H1 (cell line): ENCODE results near the gene WDR26. TPM values are rescaled to one million over a fixed set of nuclear protein-coding genes. Genes with fewer than 3 reads are reported as not detected.

Experiments used
- BCL11A ChIP-seq, 2 experiments: IDR thresholded peaks; one replicate each; pipeline ENCODE4 v1.6.1; 2011; ENCODE audit warnings: low read depth in 2 of 2, low read length in 2 of 2, mild to moderate bottlenecking in 2 of 2
- HDAC6 ChIP-seq: IDR thresholded peaks from one replicate; pipeline ENCODE4 v1.7.1; 2012; ENCODE audit warnings: low read depth, mild to moderate bottlenecking, inconsistent platforms, low read length, moderate library complexity
- MAFK ChIP-seq: IDR thresholded peaks from 2 replicates; pipeline ENCODE4 v1.6.1; 2012; ENCODE audit warnings: low read depth, mild to moderate bottlenecking, improper control_type of control experiment, low read length
- POU5F1 ChIP-seq: IDR thresholded peaks from 2 replicates; pipeline ENCODE4 v1.6.1; 2011; ENCODE audit warnings: low read depth, mild to moderate bottlenecking, low read length, moderate library complexity
- SIN3A ChIP-seq, 2 experiments: IDR thresholded peaks in 1 of 2; conservative IDR thresholded peaks in 1 of 2; 2 replicates each; pipeline ENCODE4 v1.6.1; 2011 to 2012; ENCODE audit warnings: low read length in 2 of 2, improper control_type of control experiment in 1 of 2, low read depth in 1 of 2, mild to moderate bottlenecking in 1 of 2
- SRF ChIP-seq: IDR thresholded peaks from 2 replicates; pipeline ENCODE4 v1.6.1; 2011; ENCODE audit warnings: mild to moderate bottlenecking, low read depth, low read length, moderate library complexity
- TCF12 ChIP-seq: IDR thresholded peaks from 2 replicates; pipeline ENCODE4 v1.6.1; 2011; ENCODE audit warnings: low read depth, mild to moderate bottlenecking, low read length
- TEAD4 ChIP-seq: IDR thresholded peaks from 2 replicates; pipeline ENCODE4 v1.6.1; 2012; ENCODE audit warnings: low read depth, low read length, inconsistent platforms, mixed read lengths
- polyA plus RNA-seq, 7 experiments: library from polyadenylated mRNA; depleted of rRNA in 3 of 7; stranded (reverse) in 5 of 7; unstranded in 2 of 7; fragments of >200 nt in 5 of 7; fragments of 200-250 nt in 2 of 7; gene quantifications; 1 replicate in 5 of 7; 2 replicates in 1 of 7; 4 replicates in 1 of 7; pipeline versions ENCODE4 v1.2.1 to v1.2.3, GENCODE V29; 2011 to 2013; ENCODE audit warnings: missing spikeins in 2 of 7, mixed read lengths in 2 of 7
- total RNA-seq: library from RNA; stranded (reverse); fragmentation: NEBNext Ultra II Directional; extraction: Animal tissue kit (Norgen Biotek cat#: 25700); gene quantifications from 2 replicates; pipeline ENCODE4 v1.2.1, GENCODE V29; 2021
- TF ChIP-seq, protein P1 (sequence below): fragments of 300-600 bp; sonication (generic); IDR thresholded peaks from 2 replicates; pipeline ENCODE4 v1.7.1; 2012; ENCODE audit warnings: low read length, moderate library complexity, mild to moderate bottlenecking, inconsistent platforms; ENCODE audit not compliant: insufficient replicate concordance
- TF ChIP-seq, protein P2 (sequence below): IDR thresholded peaks from 2 replicates; pipeline ENCODE4 v1.6.1; 2012; ENCODE audit warnings: inconsistent platforms

Gene WDR26
- total and polyA plus RNA-seq, 2 of the 8 experiments (the other 6 are each of a cell fraction or from before 2014, with no cell fraction given), result 18.0 to 72.5 TPM

DNA sequence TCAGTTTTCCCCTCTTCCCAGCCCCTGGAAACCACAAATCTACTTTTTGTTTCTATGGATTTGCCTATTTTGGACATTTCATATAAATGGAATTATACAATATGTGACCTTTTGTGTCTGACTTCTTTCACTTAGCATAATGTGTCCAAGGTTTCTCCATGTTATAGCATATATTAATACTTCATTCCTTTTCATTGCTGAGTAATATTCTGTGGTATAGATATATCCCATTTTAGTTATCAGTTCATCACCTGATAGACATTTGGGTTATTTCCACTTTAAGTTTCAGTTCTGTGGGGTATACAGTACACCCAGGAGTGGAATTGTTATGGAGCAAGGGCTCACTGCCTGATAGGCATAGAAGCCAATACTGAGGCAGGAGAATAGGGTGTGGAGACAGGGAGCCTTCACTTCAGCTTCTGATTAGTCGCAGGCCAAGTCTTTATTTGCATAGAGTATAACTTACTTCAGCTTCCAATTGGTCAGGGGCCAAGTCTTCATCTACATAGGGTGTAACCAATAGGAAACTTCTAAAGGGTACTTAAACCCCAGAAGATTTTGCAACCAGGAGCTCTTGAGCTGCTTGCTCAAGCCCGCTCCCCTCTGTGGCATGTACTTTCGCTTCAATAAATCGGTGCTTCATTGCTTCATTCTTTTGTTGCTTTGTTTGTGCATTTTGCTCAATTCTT is 96.3 kb downstream of the WDR26 start (continued):
- TF ChIP-seq, protein P1, sequence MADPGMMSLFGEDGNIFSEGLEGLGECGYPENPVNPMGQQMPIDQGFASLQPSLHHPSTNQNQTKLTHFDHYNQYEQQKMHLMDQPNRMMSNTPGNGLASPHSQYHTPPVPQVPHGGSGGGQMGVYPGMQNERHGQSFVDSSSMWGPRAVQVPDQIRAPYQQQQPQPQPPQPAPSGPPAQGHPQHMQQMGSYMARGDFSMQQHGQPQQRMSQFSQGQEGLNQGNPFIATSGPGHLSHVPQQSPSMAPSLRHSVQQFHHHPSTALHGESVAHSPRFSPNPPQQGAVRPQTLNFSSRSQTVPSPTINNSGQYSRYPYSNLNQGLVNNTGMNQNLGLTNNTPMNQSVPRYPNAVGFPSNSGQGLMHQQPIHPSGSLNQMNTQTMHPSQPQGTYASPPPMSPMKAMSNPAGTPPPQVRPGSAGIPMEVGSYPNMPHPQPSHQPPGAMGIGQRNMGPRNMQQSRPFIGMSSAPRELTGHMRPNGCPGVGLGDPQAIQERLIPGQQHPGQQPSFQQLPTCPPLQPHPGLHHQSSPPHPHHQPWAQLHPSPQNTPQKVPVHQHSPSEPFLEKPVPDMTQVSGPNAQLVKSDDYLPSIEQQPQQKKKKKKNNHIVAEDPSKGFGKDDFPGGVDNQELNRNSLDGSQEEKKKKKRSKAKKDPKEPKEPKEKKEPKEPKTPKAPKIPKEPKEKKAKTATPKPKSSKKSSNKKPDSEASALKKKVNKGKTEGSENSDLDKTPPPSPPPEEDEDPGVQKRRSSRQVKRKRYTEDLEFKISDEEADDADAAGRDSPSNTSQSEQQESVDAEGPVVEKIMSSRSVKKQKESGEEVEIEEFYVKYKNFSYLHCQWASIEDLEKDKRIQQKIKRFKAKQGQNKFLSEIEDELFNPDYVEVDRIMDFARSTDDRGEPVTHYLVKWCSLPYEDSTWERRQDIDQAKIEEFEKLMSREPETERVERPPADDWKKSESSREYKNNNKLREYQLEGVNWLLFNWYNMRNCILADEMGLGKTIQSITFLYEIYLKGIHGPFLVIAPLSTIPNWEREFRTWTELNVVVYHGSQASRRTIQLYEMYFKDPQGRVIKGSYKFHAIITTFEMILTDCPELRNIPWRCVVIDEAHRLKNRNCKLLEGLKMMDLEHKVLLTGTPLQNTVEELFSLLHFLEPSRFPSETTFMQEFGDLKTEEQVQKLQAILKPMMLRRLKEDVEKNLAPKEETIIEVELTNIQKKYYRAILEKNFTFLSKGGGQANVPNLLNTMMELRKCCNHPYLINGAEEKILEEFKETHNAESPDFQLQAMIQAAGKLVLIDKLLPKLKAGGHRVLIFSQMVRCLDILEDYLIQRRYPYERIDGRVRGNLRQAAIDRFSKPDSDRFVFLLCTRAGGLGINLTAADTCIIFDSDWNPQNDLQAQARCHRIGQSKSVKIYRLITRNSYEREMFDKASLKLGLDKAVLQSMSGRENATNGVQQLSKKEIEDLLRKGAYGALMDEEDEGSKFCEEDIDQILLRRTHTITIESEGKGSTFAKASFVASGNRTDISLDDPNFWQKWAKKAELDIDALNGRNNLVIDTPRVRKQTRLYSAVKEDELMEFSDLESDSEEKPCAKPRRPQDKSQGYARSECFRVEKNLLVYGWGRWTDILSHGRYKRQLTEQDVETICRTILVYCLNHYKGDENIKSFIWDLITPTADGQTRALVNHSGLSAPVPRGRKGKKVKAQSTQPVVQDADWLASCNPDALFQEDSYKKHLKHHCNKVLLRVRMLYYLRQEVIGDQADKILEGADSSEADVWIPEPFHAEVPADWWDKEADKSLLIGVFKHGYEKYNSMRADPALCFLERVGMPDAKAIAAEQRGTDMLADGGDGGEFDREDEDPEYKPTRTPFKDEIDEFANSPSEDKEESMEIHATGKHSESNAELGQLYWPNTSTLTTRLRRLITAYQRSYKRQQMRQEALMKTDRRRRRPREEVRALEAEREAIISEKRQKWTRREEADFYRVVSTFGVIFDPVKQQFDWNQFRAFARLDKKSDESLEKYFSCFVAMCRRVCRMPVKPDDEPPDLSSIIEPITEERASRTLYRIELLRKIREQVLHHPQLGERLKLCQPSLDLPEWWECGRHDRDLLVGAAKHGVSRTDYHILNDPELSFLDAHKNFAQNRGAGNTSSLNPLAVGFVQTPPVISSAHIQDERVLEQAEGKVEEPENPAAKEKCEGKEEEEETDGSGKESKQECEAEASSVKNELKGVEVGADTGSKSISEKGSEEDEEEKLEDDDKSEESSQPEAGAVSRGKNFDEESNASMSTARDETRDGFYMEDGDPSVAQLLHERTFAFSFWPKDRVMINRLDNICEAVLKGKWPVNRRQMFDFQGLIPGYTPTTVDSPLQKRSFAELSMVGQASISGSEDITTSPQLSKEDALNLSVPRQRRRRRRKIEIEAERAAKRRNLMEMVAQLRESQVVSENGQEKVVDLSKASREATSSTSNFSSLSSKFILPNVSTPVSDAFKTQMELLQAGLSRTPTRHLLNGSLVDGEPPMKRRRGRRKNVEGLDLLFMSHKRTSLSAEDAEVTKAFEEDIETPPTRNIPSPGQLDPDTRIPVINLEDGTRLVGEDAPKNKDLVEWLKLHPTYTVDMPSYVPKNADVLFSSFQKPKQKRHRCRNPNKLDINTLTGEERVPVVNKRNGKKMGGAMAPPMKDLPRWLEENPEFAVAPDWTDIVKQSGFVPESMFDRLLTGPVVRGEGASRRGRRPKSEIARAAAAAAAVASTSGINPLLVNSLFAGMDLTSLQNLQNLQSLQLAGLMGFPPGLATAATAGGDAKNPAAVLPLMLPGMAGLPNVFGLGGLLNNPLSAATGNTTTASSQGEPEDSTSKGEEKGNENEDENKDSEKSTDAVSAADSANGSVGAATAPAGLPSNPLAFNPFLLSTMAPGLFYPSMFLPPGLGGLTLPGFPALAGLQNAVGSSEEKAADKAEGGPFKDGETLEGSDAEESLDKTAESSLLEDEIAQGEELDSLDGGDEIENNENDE, result no peak
- TF ChIP-seq MAFK, result no peak
- no peak for TF ChIP-seq HDAC6
- TF ChIP-seq TEAD4, result no peak
- TF ChIP-seq, protein P2, sequence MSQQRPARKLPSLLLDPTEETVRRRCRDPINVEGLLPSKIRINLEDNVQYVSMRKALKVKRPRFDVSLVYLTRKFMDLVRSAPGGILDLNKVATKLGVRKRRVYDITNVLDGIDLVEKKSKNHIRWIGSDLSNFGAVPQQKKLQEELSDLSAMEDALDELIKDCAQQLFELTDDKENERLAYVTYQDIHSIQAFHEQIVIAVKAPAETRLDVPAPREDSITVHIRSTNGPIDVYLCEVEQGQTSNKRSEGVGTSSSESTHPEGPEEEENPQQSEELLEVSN, result no peak
- no peak for TF ChIP-seq SRF
- no peak for TF ChIP-seq POU5F1
- no peak for TF ChIP-seq TCF12
- no peak for TF ChIP-seq BCL11A (IDR thresholded peaks at IDR 0.05; ENCODE audit: low read depth in 2 of 2, low read length in 2 of 2)
- no peak for TF ChIP-seq SIN3A (conservative IDR thresholded peaks at IDR 0.05 in 1 of 2, IDR thresholded peaks at IDR 0.05 in 1 of 2; ENCODE audit: low read depth in 1 of 2, low read length in 2 of 2)
